CD4-positive, alpha-beta T cell treated with Interleukin-6 at 100 ng/mL for 8 hours (primary cell): ENCODE measurements around the gene VKORC1.

Experiments used
- DNase-seq: peaks from one replicate; pipeline ENCODE4 v3.0.0-alpha.2; 2020; ENCODE audit warnings: mixed read lengths, low spot score

The VKORC1 gene

GRCh38 chr16:31063495-31063842 is 31.1 kb downstream of the VKORC1 start:
- no peak for DNase-seq

GRCh38 chr16:31061813-31062440 is 32.7 kb downstream of the VKORC1 start:
- DNase-seq = no peak

DNA sequence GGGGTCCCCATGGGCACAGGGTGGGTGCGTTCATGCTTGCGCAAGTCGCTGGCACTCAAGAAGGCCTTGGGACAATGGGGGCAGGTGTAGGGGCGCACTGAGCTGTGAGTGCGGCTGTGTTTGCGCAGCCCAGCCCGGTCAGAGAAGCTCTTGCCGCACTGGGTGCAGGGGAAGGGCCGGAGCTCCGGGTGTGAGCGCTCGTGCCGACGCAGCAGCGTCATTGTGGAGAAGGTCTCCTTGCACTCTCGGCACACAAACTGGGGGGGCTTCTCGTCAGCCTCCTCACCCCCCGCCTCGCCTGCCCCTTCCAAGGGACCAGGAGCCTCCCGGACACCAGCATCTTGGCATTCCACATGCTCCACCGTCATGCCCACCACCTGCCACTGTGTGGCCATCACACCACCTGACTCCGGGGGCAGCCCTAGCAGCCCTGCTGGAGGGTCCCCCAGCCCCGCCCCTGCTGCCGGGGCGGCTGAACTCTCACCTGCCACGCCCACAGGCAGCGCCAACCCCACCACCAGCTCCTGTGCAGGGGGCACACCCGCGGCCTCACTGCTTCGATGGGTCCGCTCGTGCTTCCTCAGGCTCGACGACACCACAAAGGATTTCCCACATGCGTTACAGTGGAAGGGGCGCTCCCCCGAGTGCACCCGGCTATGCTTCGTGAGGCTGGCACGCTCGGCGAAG is 33.3 kb downstream of the VKORC1 start:
- DNase-seq = no peak

GRCh38 chr16:31055613-31056012 is 39.0 kb downstream of the VKORC1 start:
- no peak for DNase-seq

GRCh38 chr16:31052114-31052513 is 42.5 kb downstream of the VKORC1 start:
- no peak for DNase-seq

GRCh38 chr16:31050280-31051030 is 44.1 kb downstream of the VKORC1 start:
- no peak for DNase-seq

GRCh38 chr16:31043898-31044481 is 50.6 kb downstream of the VKORC1 start:
- no peak for DNase-seq

GRCh38 chr16:31043352-31043751 is 51.2 kb downstream of the VKORC1 start:
- no peak for DNase-seq

GRCh38 chr16:31042866-31043265 is 51.7 kb downstream of the VKORC1 start:
- no peak for DNase-seq
